GM18526 (cell line): Measurements from ENCODE around the gene GDF10.

Experiments used
- POLR2A ChIP-seq: IDR thresholded peaks from 3 replicates; pipeline ENCODE4 v1.6.1; 2011; ENCODE audit not compliant: insufficient read length; ENCODE audit errors: extremely low read depth

The GDF10 gene

GRCh38 chr10:47314416-47314970 lies 14.5 kb downstream of the GDF10 start:
- no peak for TF ChIP-seq POLR2A

- no peak for TF ChIP-seq POLR2A
Measured at GRCh38 chr10:47315421-47315820, 15.4 kb downstream of the GDF10 start.

GRCh38 chr10:47316131-47316530 lies 16.1 kb downstream of the GDF10 start:
- no peak for TF ChIP-seq POLR2A

GRCh38 chr10:47317251-47317650 lies 17.3 kb downstream of the GDF10 start:
- no peak for TF ChIP-seq POLR2A

GRCh38 chr10:47318706-47319105 lies 18.7 kb downstream of the GDF10 start:
- TF ChIP-seq POLR2A: no peak

GRCh38 chr10:47319784-47320183 lies 19.8 kb downstream of the GDF10 start:
- no peak for TF ChIP-seq POLR2A

- TF ChIP-seq POLR2A: no peak
Measured at GRCh38 chr10:47320812-47321211, 20.8 kb downstream of the GDF10 start.

- no peak for TF ChIP-seq POLR2A
Measured at GRCh38 chr10:47321521-47322195, 21.7 kb downstream of the GDF10 start.

GRCh38 chr10:47322300-47323061 lies 22.5 kb downstream of the GDF10 start, which contains the start of gene GDF2:
Gene GDF2, plus strand, starts transcription at chr10:47322454. Its CDS starts 215 bp downstream, at chr10:47322669.
- TF ChIP-seq POLR2A: no peak

GRCh38 chr10:47323087-47323486 lies 23.1 kb downstream of the GDF10 start:
- no peak for TF ChIP-seq POLR2A

GRCh38 chr10:47323636-47324296 lies 23.8 kb downstream of the GDF10 start:
- no peak for TF ChIP-seq POLR2A

- TF ChIP-seq POLR2A: no peak
Measured at GRCh38 chr10:47325303-47326291, 25.6 kb downstream of the GDF10 start.

- no peak for TF ChIP-seq POLR2A
Measured at GRCh38 chr10:47326306-47326926, 26.4 kb downstream of the GDF10 start.

GRCh38 chr10:47326927-47327330 lies 26.9 kb downstream of the GDF10 start:
- no peak for TF ChIP-seq POLR2A
